HepG2 (cell line): ENCODE measurements around the gene SLC16A13. TPM values are rescaled to one million over a fixed set of nuclear protein-coding genes. Genes with fewer than 3 reads are reported as not detected.

Experiments
- ATAC-seq: fragments of 200-7000 bp; cut with Tn5 transposase; 3 replicates; pipeline ENCODE4 v1.9.1; 2020; ENCODE audit warnings: mild to moderate bottlenecking, moderate library complexity
- BruUV-seq: library from RNA; stranded (reverse); fragments of 400-500 nt; replicated peaks from 2 replicates; lab custom pipeline; 2021; lab: Mats Ljungman, UMichigan
- CTCF ChIA-PET: fragments of 300-600 bp; formaldehyde crosslinking; extraction: SDS; loops from one replicate; lab custom pipeline; 2021; ENCODE audit warnings: low total read pairs, inconsistent platforms, low intra/inter-chr PET ratio; lab: Yijun Ruan, JAX
- POLR2A ChIA-PET: fragments of 350-600 bp; sonication (Branson Sonifier 250); formaldehyde crosslinking; loops from one replicate; lab custom pipeline; 2020; ENCODE audit warnings: antibody characterized with exemption, inconsistent platforms; lab: Yijun Ruan, JAX
- DNase-seq: peaks from one replicate; pipeline ENCODE4 v3.0.0-alpha.2; 2015; ENCODE audit warnings: low spot score
- FAIRE-seq: peaks from 3 replicates; lab custom pipeline; 2011; peaks lifted over from hg19 to GRCh38; lab: Jason Lieb, UNC
- H2AFZ ChIP-seq: one replicate; pipeline ENCODE4 v1.6.1; 2011; ENCODE audit warnings: low read length, inconsistent platforms
- H3K27ac ChIP-seq: fragments of 300-600 bp; 3 replicates; pipeline ENCODE4 v1.8.0; 2011; ENCODE audit warnings: mixed run types, mild to moderate bottlenecking, mixed read lengths, low read length, inconsistent platforms; ENCODE audit not compliant: insufficient read depth; ENCODE audit errors: extremely low read length
- H3K27me3 ChIP-seq, 2 experiments: fragments of 200-600 bp in 1 of 2; 2 replicates in 1 of 2; 3 replicates in 1 of 2; pipeline versions ENCODE4 v1.6.0 to v1.8.0; 2011; ENCODE audit warnings: low read length in 2 of 2, mild to moderate bottlenecking in 2 of 2, moderate library complexity in 2 of 2, inconsistent platforms in 1 of 2; ENCODE audit not compliant: insufficient read depth in 2 of 2, control insufficient read depth in 1 of 2
- H3K36me3 ChIP-seq, 2 experiments: fragments of 200-600 bp in 1 of 2; replicated peaks in 1 of 2; 2 replicates in 1 of 2; 3 replicates in 1 of 2; pipeline versions ENCODE4 v1.5.1 to v1.8.0; 2011; ENCODE audit warnings: low read length in 2 of 2, inconsistent platforms in 1 of 2; ENCODE audit not compliant: insufficient read depth in 2 of 2, control insufficient read depth in 1 of 2
- H3K4me1 ChIP-seq: 2 replicates; pipeline ENCODE4 v1.5.1; 2012; ENCODE audit warnings: low read length, inconsistent platforms; ENCODE audit not compliant: insufficient read depth
- H3K4me2 ChIP-seq: 2 replicates; pipeline ENCODE4 v1.6.0; 2011; ENCODE audit warnings: low read depth, low read length, inconsistent platforms
- H3K4me3 ChIP-seq, 3 experiments: fragments of 200-600 bp in 1 of 3; sonication (generic), shearing (Covaris generic) in 1 of 3; replicated peaks in 1 of 3; 2 replicates each; pipeline ENCODE4 v1.5.1; 2011 to 2016; ENCODE audit warnings: low read length in 3 of 3, inconsistent platforms in 2 of 3, low read depth in 2 of 3, mild to moderate bottlenecking in 2 of 3, control low read depth in 1 of 3, mixed read lengths in 1 of 3; ENCODE audit not compliant: insufficient read depth in 1 of 3
- H3K79me2 ChIP-seq: one replicate; pipeline ENCODE4 v1.6.1; 2011; ENCODE audit warnings: low read length, inconsistent platforms; ENCODE audit not compliant: insufficient read depth
- H3K9ac ChIP-seq: 2 replicates; pipeline ENCODE4 v1.6.0; 2011; ENCODE audit warnings: mild to moderate bottlenecking, low read depth, low read length, inconsistent platforms; ENCODE audit not compliant: insufficient read depth
- H3K9me3 ChIP-seq: 2 replicates; pipeline ENCODE4 v1.5.1; 2012; ENCODE audit warnings: mild to moderate bottlenecking, low read length
- H4K20me1 ChIP-seq: 2 replicates; pipeline ENCODE4 v1.6.0; 2011; ENCODE audit warnings: inconsistent platforms, mild to moderate bottlenecking, low read length, moderate library complexity; ENCODE audit not compliant: insufficient read depth
- GATA4 ChIP-seq: sonication (generic); IDR thresholded peaks from 2 replicates; pipeline ENCODE4 v1.6.1; 2016; ENCODE audit warnings: antibody characterized with exemption, low read depth, borderline replicate concordance
- HNF4A ChIP-seq: sonication (generic); formaldehyde crosslinking; IDR thresholded peaks from 2 replicates; pipeline ENCODE4 v1.4.0; 2020; ENCODE audit warnings: missing genetic modification reagents
- ZFX ChIP-seq: sonication (generic); formaldehyde crosslinking; IDR thresholded peaks from 2 replicates; pipeline ENCODE4 v1.4.0; 2020; ENCODE audit warnings: mild to moderate bottlenecking, low read depth, missing genetic modification reagents, moderate library complexity
- ZNF343 ChIP-seq: sonication (generic); formaldehyde crosslinking; IDR thresholded peaks from 2 replicates; pipeline ENCODE4 v1.4.0; 2020; ENCODE audit warnings: mild to moderate bottlenecking, missing genetic modification reagents
- WGBS: methylation state at CpG from one replicate; pipeline ENCODE4 v1.1.6; 2017; ENCODE audit warnings: low lambda C conversion rate; 5-methylcytosine and 5-hydroxymethylcytosine counted together
- in situ Hi-C: cut with HindIII; loops from 2 replicates; pipeline ENCODE4 v1.10.0; 2017; ENCODE audit warnings: low pct_unique_long_range_greater_than_20kb; ENCODE audit not compliant: extremely low pct_ligation_motif_present
- intact Hi-C: fragments of 100-400 bp; cut with micrococcal nuclease; formaldehyde crosslinking; loops from one replicate; pipeline ENCODE4 v1.10.0; 2022; ENCODE audit not compliant: unreplicated experiment
- polyA plus RNA-seq, 8 experiments: library from polyadenylated mRNA; depleted of rRNA in 3 of 8; stranded (reverse) in 7 of 8; unstranded in 1 of 8; fragments of >200 nt; fragmentation: Illumina TruSeq in 4 of 8; extraction: Trizol in 4 of 8; gene quantifications; 2 replicates each; pipeline versions ENCODE4 v1.2.1 to v1.2.3, GENCODE V29; 2011 to 2016; ENCODE audit warnings: low read depth in 4 of 8, missing spikeins in 1 of 8, mixed read lengths in 1 of 8; ENCODE audit not compliant: insufficient read depth in 1 of 8
- total RNA-seq, 5 experiments: library from RNA; depleted of rRNA; stranded (reverse); fragments of >200 nt; fragmentation: Illumina TruSeq; extraction: Trizol; gene quantifications; 2 replicates each; pipeline ENCODE4 v1.2.3, GENCODE V29; 2016; ENCODE audit warnings: low read depth in 1 of 5

The SLC16A13 gene
- total and polyA plus RNA-seq, 2 of the 13 experiments (the other 11 are each of a cell fraction or from before 2014, with no cell fraction given) = 2.2 to 3.0 TPM

DNA sequence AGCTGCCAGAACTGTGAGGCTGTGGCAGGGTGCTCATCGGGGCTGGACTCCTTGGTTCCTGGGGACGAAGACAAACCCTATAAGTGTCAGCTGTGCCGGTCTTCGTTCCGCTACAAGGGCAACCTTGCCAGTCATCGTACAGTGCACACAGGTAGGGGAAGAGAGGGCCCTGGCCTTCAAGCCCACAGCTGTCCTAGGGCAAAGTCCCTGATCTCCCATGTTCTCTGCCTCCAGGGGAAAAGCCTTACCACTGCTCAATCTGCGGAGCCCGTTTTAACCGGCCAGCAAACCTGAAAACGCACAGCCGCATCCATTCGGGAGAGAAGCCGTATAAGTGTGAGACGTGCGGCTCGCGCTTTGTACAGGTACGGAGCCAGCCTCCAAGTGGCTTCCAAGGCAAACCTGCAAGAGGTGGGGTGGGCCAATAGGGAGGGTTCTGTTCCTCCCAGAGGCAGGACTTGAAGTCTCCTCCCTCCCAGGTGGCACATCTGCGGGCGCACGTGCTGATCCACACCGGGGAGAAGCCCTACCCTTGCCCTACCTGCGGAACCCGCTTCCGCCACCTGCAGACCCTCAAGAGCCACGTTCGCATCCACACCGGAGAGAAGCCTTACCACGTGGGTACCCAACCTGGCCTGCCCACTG lies 9.2 kb upstream of the SLC16A13 start:
- 77% methylated on average over 29 of the region's 29 CpGs for WGBS
- in situ Hi-C loops (no loop called here), intact Hi-C loops (loop anchor here (10.0 kb wide), 1 partner anchor 182 kb away; no protein-coding TSS in a partner anchor)
- Histone ChIP-seq H3K9ac (no peak overlapping the region), H3K4me1 (peaks cover 40% of the 10 kb centered on the region), H3K9me3 (no peaks in the 10 kb centered on the region), H4K20me1 (no peaks in the 10 kb centered on the region), H3K27me3 (peaks cover 1 to 30% of the 10 kb centered on the region in 2 experiments; a peak in 3 of 5 replicates), H2AFZ (no peak overlapping the region), H3K4me2 (no peak overlapping the region), H3K36me3 (no peaks in the 10 kb centered on the region), H3K27ac (no peak overlapping the region), H3K79me2 (no peaks in the 10 kb centered on the region), H3K4me3 (no peak overlapping the region)
- CTCF ChIA-PET = no interaction called here
- no TSS peak for BruUV-seq
- TF ChIP-seq GATA4 = no peak
- 0 out of 2 replicates have a peak, but pooled peaks have one; percentile 23 for TF ChIP-seq HNF4A (CRISPR knock-in tag)
- DNase-seq = no peak
- POLR2A ChIA-PET = interaction anchor here (2.6 kb wide), 1 partner anchor 9 kb away, joined by 20 read pairs; the partner anchor contains the start of gene SLC16A13
- no peak for ATAC-seq
- no peak for FAIRE-seq

DNA sequence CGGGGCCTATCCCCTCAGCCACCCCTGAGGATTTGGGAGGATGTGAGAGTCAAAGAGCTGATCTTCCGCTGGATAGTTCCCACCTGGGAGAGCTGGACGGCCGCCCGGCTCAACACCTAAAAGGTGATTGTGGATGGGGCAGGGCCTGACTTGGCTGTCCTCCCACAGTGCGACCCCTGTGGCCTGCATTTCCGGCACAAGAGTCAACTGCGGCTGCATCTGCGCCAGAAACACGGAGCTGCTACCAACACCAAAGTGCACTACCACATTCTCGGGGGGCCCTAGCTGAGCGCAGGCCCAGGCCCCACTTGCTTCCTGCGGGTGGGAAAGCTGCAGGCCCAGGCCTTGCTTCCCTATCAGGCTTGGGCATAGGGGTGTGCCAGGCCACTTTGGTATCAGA lies 8.5 kb upstream of the SLC16A13 start:
- ChIA-PET POLR2A (interaction anchor here (0.8 kb wide), 1 partner anchor 9 kb away, joined by 5 read pairs; the partner anchor contains the start of gene SLC16A13), CTCF (no interaction called here)
- no peak overlapping the region for H2AFZ ChIP-seq
- BruUV-seq = no TSS peak
- TF ChIP-seq ZNF343 (CRISPR knock-in tag) = no peak
- peak; percentile 37; the same call in 1 of the 2 replicates for TF ChIP-seq ZFX (CRISPR knock-in tag)
- ATAC-seq (no peak), DNase-seq (no peak), FAIRE-seq (no peak)
- H3K79me2 ChIP-seq = no peaks in the 10 kb centered on the region
- H3K36me3 ChIP-seq = no peaks in the 10 kb centered on the region
- no peak overlapping the region for H3K9ac ChIP-seq
- 31% methylated on average over 6 of the region's 13 CpGs for WGBS
- no peaks in the 10 kb centered on the region for H4K20me1 ChIP-seq
- H3K9me3 ChIP-seq = no peaks in the 10 kb centered on the region
- H3K4me2 ChIP-seq = peak overlapping the region; percentile 26; the same call in 1 of the 2 replicates
- intact Hi-C loops (loop anchor here (10.0 kb wide), 1 partner anchor 183 kb away; no protein-coding TSS in a partner anchor), in situ Hi-C loops (no loop called here)
- H3K27ac ChIP-seq = no peak overlapping the region
- peaks cover 34% of the 10 kb centered on the region for H3K4me1 ChIP-seq
- H3K27me3 ChIP-seq = peaks cover 1 to 27% of the 10 kb centered on the region in 2 experiments; a peak in 4 of 5 replicates
- H3K4me3 ChIP-seq = no peak overlapping the region
